ENCODE measurements around the gene ARHGEF17.

Gene ARHGEF17

GRCh38 chr11:73320763-73321603, 12.9 kb downstream of the ARHGEF17 start:
- in situ Hi-C loops (cut with MboI; ENCODE audit: low pct_unique_long_range_greater_than_20kb, low sequenced_read_pairs, unreplicated experiment) = no loop called here
- TF ChIP-seq CTCF (IDR thresholded peaks at IDR 0.05; ENCODE audit: extremely low read depth, insufficient read depth, missing control alignments) = no peak
- no peak for DNase-seq (ENCODE audit: low spot score)

- TF ChIP-seq CTCF (IDR thresholded peaks at IDR 0.05; ENCODE audit: extremely low read depth, insufficient read depth, missing control alignments) = no peak
- DNase-seq (ENCODE audit: low spot score) = no peak
- in situ Hi-C loops (cut with MboI; ENCODE audit: low pct_unique_long_range_greater_than_20kb, low sequenced_read_pairs, unreplicated experiment) = no loop called here
Observed at GRCh38 chr11:73321604-73322381, 13.7 kb downstream of the ARHGEF17 start.

- TF ChIP-seq CTCF (IDR thresholded peaks at IDR 0.05; ENCODE audit: extremely low read depth, insufficient read depth, missing control alignments) = no peak
- in situ Hi-C loops (cut with MboI; ENCODE audit: low pct_unique_long_range_greater_than_20kb, low sequenced_read_pairs, unreplicated experiment) = no loop called here
Observed at GRCh38 chr11:73322382-73323306, 14.6 kb downstream of the ARHGEF17 start.

GRCh38 chr11:73323464-73323863, 15.4 kb downstream of the ARHGEF17 start:
- no peak for TF ChIP-seq CTCF (IDR thresholded peaks at IDR 0.05; ENCODE audit: extremely low read depth, insufficient read depth, missing control alignments)
- in situ Hi-C loops (cut with MboI; ENCODE audit: low pct_unique_long_range_greater_than_20kb, low sequenced_read_pairs, unreplicated experiment) = no loop called here
- no peak for DNase-seq (ENCODE audit: low spot score)

More at GRCh38 chr11:73322382-73323306, 14.6 kb downstream of the ARHGEF17 start:
- no peak for DNase-seq (ENCODE audit: low spot score)

GRCh38 chr11:73324116-73324515, 16.0 kb downstream of the ARHGEF17 start:
- in situ Hi-C loops (cut with MboI; ENCODE audit: low pct_unique_long_range_greater_than_20kb, low sequenced_read_pairs, unreplicated experiment) = no loop called here
- no peak for DNase-seq (ENCODE audit: low spot score)
- no peak for TF ChIP-seq CTCF (IDR thresholded peaks at IDR 0.05; ENCODE audit: extremely low read depth, insufficient read depth, missing control alignments)

- no peak for TF ChIP-seq CTCF (IDR thresholded peaks at IDR 0.05; ENCODE audit: extremely low read depth, insufficient read depth, missing control alignments)
- DNase-seq (ENCODE audit: low spot score) = no peak
- in situ Hi-C loops (cut with MboI; ENCODE audit: low pct_unique_long_range_greater_than_20kb, low sequenced_read_pairs, unreplicated experiment) = no loop called here
Observed at GRCh38 chr11:73324665-73325035, 16.6 kb downstream of the ARHGEF17 start.

Data from GM13977 (cell line).